CD4-positive, alpha-beta T cell (primary cell): ENCODE results near the gene PPP1R12B. TPM values are rescaled to one million over a fixed set of nuclear protein-coding genes. Genes with fewer than 3 reads are reported as not detected.

Experiments used
- ATAC-seq: fragments of 200-7000 bp; cut with Tn5 transposase; one replicate; pipeline ENCODE4 v1.10.0; 2022; ENCODE audit warnings: mild to moderate bottlenecking; ENCODE audit not compliant: poor library complexity
- CTCF ChIA-PET: fragments of 350-600 bp; sonication (Branson Sonifier 250); formaldehyde crosslinking; loops from one replicate; lab custom pipeline; 2021; ENCODE audit warnings: antibody characterized with exemption, inconsistent platforms; lab: Charles Lee
- POLR2A ChIA-PET: fragments of 350-600 bp; sonication (Branson Sonifier 250); formaldehyde crosslinking; loops from one replicate; lab custom pipeline; 2021; ENCODE audit warnings: antibody characterized with exemption, inconsistent platforms; lab: Charles Lee
- DNase-seq, 14 experiments: peaks; one replicate each; pipeline ENCODE4 v3.0.0-alpha.2; 2013 to 2020; ENCODE audit warnings: mixed read lengths in 2 of 14
- H3K27ac ChIP-seq, 2 donors: one replicate each; pipeline versions ENCODE4 v1.5.1 to v1.7.0; 2013; ENCODE audit warnings: low read length in 2 of 2, low read depth in 1 of 2, mild to moderate bottlenecking in 1 of 2
- H3K27me3 ChIP-seq, 2 experiments: 1 replicate in 1 of 2; 2 replicates in 1 of 2; pipeline versions ENCODE4 v1.6.1 to v1.7.0; 2013; ENCODE audit warnings: low read length in 2 of 2, control low read depth in 1 of 2, mild to moderate bottlenecking in 1 of 2, moderate library complexity in 1 of 2; ENCODE audit not compliant: insufficient read depth in 2 of 2, control insufficient read depth in 1 of 2
- H3K36me3 ChIP-seq: one replicate; pipeline ENCODE4 v1.6.1; 2013; ENCODE audit warnings: low read length, control low read depth; ENCODE audit not compliant: insufficient read depth
- H3K4me1 ChIP-seq: one replicate; pipeline ENCODE4 v1.6.1; 2013; ENCODE audit warnings: low read length, control low read depth; ENCODE audit not compliant: insufficient read depth
- H3K4me3 ChIP-seq: one replicate; pipeline ENCODE4 v1.5.1; 2013; ENCODE audit warnings: mild to moderate bottlenecking, low read length, moderate library complexity
- H3K9me3 ChIP-seq, 2 experiments: 1 replicate in 1 of 2; 2 replicates in 1 of 2; pipeline versions ENCODE4 v1.6.1 to v1.7.0; 2013; ENCODE audit warnings: low read length in 2 of 2, mild to moderate bottlenecking in 2 of 2, control low read depth in 1 of 2, moderate library complexity in 1 of 2; ENCODE audit not compliant: control insufficient read depth in 1 of 2, insufficient read depth in 1 of 2
- H3K27ac Mint-ChIP-seq: one replicate; pipeline ENCODE4 v1.8.0; 2020; ENCODE audit warnings: mixed read lengths
- H3K27me3 Mint-ChIP-seq: one replicate; pipeline ENCODE4 v1.8.0; 2021; ENCODE audit warnings: mixed read lengths
- H3K36me3 Mint-ChIP-seq: one replicate; pipeline ENCODE4 v1.8.0; 2021; ENCODE audit warnings: low read depth, mixed read lengths
- H3K4me1 Mint-ChIP-seq: one replicate; pipeline ENCODE4 v1.8.0; 2021; ENCODE audit warnings: low read depth, mixed read lengths
- H3K4me3 Mint-ChIP-seq: one replicate; pipeline ENCODE4 v1.8.0; 2020; ENCODE audit warnings: mild to moderate bottlenecking, mixed read lengths
- H3K9me3 Mint-ChIP-seq: one replicate; pipeline ENCODE4 v1.8.0; 2020; ENCODE audit warnings: mixed read lengths
- intact Hi-C, 2 experiments: fragments of 100-400 bp; cut with DNase I in 1 of 2; cut with micrococcal nuclease in 1 of 2; formaldehyde crosslinking; loops; one replicate each; pipeline versions ENCODE4 v1.15.1 to v1.9.0; 2023 to 2025; cut with DNase I, micrococcal nuclease
- total RNA-seq, 174 experiments: library from RNA in 2 of 174; stranded (reverse) in 2 of 174; gene quantifications; one replicate each; pipeline ENCODE4 v1.2.3 and lab custom pipeline; 2021 to 2026
- TF ChIP-seq, protein P1 (sequence below): fragments of 200-600 bp; IDR thresholded peaks from one replicate; pipeline ENCODE4 v1.8.0; 2022; ENCODE audit warnings: antibody characterized with exemption, mild to moderate bottlenecking

Gene PPP1R12B
- total RNA-seq, 2 experiments from 2014 or later: 15.0 to 15.3 TPM

DNA sequence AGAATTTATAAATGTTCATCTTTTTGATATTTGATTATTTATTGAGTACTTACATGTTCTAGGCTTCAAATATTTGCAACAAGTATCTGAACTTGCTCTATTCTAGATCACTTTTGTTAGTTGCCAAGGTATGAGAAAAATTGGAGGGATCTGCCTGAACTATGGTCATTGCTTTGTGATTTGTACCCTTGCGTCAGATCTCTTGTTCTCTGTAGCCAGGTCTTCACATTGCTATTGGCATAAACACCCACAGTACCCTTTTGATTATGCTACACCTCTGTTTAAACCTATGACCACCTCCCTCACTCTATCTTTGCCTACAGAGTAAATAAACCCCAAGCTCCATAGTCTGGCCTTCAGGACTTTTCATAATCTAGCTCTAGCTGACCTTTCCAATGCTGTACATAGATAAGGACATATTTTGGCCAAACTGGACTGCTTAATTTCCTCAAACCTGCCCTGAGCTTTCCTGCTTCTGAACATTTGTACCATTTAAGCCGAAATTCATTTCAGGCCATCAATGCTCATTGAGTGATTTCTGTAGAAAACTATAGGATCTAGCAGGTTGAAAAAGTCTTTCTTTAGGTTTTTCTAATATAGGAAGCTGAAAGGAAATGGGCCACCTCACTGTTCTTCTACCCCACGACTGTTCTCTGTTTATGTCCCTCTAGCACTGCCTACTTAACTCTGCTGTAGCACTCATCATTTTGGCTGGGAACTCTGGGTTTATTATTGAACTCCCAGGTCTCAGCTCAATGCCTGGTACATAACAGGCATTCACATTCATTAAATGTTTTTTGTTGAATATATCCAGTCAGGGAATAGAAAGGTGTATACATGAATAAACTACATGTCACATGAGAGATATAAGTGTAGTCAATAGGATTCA is 84.9 kb downstream of the PPP1R12B start:
- Histone ChIP-seq H3K36me3 (peaks cover 41% of the 10 kb centered on the region), H3K27ac (no peak overlapping the region), H3K4me3 (no peak overlapping the region), H3K9me3 (no peaks in the 10 kb centered on the region), H3K4me1 (no peaks in the 10 kb centered on the region), H3K27me3 (no peaks in the 10 kb centered on the region)
- POLR2A ChIA-PET: no interaction called here
- no peak overlapping the region for H3K4me3 Mint-ChIP-seq
- no peak for ATAC-seq
- H3K27me3 Mint-ChIP-seq: no peaks in the 10 kb centered on the region
- no peaks in the 10 kb centered on the region for H3K9me3 Mint-ChIP-seq
- CTCF ChIA-PET: no interaction called here
- no peak for DNase-seq
- peaks cover 82% of the 10 kb centered on the region for H3K36me3 Mint-ChIP-seq
- H3K4me1 Mint-ChIP-seq: no peaks in the 10 kb centered on the region
- TF ChIP-seq, protein P1, sequence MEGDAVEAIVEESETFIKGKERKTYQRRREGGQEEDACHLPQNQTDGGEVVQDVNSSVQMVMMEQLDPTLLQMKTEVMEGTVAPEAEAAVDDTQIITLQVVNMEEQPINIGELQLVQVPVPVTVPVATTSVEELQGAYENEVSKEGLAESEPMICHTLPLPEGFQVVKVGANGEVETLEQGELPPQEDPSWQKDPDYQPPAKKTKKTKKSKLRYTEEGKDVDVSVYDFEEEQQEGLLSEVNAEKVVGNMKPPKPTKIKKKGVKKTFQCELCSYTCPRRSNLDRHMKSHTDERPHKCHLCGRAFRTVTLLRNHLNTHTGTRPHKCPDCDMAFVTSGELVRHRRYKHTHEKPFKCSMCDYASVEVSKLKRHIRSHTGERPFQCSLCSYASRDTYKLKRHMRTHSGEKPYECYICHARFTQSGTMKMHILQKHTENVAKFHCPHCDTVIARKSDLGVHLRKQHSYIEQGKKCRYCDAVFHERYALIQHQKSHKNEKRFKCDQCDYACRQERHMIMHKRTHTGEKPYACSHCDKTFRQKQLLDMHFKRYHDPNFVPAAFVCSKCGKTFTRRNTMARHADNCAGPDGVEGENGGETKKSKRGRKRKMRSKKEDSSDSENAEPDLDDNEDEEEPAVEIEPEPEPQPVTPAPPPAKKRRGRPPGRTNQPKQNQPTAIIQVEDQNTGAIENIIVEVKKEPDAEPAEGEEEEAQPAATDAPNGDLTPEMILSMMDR: no peak
- H3K27ac Mint-ChIP-seq: no peak overlapping the region
- intact Hi-C loops: no loop called here

DNA sequence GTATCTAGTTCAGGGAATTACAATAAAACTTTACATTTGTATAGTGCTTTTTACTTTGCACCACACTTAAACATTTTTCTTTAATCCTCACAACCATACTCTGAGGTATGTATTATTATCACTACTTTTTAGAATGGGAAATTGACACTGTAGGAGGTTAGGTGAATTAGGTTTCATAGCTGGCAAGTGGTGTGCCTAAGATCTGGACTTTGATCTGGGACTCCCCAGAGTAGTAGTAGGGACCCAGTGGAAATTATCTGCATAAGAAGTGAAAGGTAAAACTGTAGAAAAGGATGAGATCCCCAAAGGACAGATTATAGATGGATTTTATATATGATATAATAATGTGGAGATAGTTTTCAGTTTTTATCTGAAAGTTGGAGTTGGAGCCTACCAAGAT is 85.6 kb downstream of the PPP1R12B start:
- Mint-ChIP-seq H3K4me3 (no peak overlapping the region), H3K27me3 (no peaks in the 10 kb centered on the region), H3K36me3 (peaks cover 79% of the 10 kb centered on the region), H3K9me3 (no peaks in the 10 kb centered on the region), H3K4me1 (no peaks in the 10 kb centered on the region), H3K27ac (no peak overlapping the region)
- Histone ChIP-seq H3K4me3 (no peak overlapping the region), H3K27ac (no peak overlapping the region), H3K36me3 (peaks cover 45% of the 10 kb centered on the region), H3K4me1 (no peaks in the 10 kb centered on the region), H3K27me3 (no peaks in the 10 kb centered on the region), H3K9me3 (no peaks in the 10 kb centered on the region)
- intact Hi-C loops: no loop called here
- DNase-seq: no peak
- CTCF ChIA-PET: no interaction called here
- no peak for ATAC-seq
- TF ChIP-seq, protein P1: no peak
- POLR2A ChIA-PET: no interaction called here

DNA sequence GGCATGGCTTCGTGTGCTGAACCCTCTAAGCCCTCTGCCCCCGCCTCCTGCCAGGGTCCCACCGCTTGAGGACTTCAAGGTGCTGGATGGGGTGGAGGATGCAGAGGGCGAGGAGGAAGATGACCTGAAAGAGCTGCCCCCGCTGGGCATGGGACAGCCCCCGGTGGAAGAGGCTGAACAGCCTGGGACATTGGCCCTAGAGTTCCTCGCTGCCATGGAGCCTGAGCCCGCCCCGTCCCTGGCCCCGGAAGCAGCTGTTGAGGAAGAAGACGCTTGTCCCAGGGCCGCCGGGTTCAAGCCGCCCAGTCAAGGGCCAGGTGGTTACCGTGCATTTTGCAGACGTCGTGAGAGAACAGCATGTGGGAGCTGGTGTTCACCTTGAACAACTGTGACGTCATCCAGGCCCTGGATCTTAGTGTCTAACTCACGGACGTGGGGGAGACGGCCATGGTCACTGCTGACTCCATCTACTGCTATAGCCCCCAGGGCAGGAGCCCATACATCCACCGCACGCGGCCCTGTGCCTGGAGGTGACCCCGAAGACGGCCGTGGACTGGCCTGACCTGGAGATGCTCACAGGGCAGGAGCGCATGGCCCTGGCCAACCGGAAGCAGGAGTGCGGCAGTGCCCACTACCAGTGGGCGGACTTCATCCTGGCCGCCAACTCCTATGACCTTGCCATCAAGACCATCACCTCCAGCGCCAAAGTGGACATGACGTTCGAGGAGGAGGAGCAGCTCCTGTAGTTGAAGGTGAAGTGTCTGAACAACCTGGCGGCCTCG is 90.1 kb downstream of the PPP1R12B start:
- peak in 1 of 14 experiments; percentile 11 for DNase-seq

More for the DNA sequence above, 90.1 kb downstream of the PPP1R12B start:
- Histone ChIP-seq H3K36me3 (peaks cover 46% of the 10 kb centered on the region), H3K27me3 (no peaks in the 10 kb centered on the region), H3K4me1 (no peaks in the 10 kb centered on the region), H3K9me3 (no peaks in the 10 kb centered on the region), H3K4me3 (no peak overlapping the region), H3K27ac (no peak overlapping the region)
- Mint-ChIP-seq H3K36me3 (peaks cover 84% of the 10 kb centered on the region), H3K4me3 (no peak overlapping the region), H3K27ac (no peak overlapping the region), H3K27me3 (no peaks in the 10 kb centered on the region), H3K9me3 (no peaks in the 10 kb centered on the region), H3K4me1 (no peaks in the 10 kb centered on the region)
- TF ChIP-seq, protein P1: no peak
- ATAC-seq: no peak
- ChIA-PET POLR2A (no interaction called here), CTCF (no interaction called here)
- intact Hi-C loops: no loop called here
